Measurements from ENCODE around the gene ARID1A. TPM values are rescaled to one million over a fixed set of nuclear protein-coding genes. Genes with fewer than 3 reads are reported as not detected.
A peak's percentile ranks its signal among the peaks of the same experiment; 100 is the strongest.
"Not testable (repeated sequence)": the region's sequence is repeated elsewhere in the genome, so short reads cannot be mapped to it uniquely, and the experiment has no call there.

The ARID1A gene
- total RNA-seq, 1 donor from 2014 or later = 60.4 TPM

GRCh38 chr1:26697978-26698849 lies 2.4 kb downstream of the ARID1A start:
- peak; percentile 97 for DNase-seq (ENCODE audit: low read depth)

- DNase-seq (ENCODE audit: low read depth) = no peak
Measured at GRCh38 chr1:26700711-26701110, 4.9 kb downstream of the ARID1A start.

DNA sequence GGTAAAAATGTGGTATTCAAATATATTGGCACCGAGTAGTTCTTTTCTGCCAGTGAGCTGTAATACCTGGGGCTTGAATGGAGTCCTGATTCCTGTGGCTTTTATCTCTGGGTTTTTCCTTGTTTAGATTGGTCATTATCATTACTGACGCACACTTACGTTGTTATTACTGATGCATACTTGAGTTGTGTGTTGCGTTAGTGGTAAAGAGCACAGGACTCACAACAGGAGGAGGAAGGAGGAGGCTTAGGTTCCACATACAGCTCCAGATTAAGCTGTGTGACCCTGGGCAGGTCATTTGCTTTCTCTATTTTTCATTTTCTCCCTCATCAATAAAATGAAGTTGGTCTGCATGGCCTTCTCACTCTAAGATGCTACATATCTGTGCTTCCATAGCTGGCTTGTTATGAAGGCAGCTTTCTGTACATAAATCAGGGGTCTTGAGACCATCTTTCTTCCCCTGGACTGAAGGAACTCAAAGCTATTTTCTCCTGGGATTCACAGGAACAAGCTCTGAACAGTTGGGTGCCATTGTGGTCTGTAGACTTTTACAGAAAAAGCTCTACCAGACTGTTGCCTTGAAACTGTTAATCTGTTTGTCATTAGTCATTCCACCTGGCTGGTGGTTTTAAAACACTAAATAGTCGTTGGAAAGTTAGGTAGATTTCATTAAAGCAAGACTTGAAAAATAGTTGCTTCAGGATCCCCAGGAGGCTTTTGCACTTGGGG lies 5.6 kb downstream of the ARID1A start:
- peak; percentile 48 for DNase-seq (ENCODE audit: low read depth)

- DNase-seq (ENCODE audit: low read depth) = no peak
Measured at GRCh38 chr1:26701995-26702679, 6.3 kb downstream of the ARID1A start.

DNA sequence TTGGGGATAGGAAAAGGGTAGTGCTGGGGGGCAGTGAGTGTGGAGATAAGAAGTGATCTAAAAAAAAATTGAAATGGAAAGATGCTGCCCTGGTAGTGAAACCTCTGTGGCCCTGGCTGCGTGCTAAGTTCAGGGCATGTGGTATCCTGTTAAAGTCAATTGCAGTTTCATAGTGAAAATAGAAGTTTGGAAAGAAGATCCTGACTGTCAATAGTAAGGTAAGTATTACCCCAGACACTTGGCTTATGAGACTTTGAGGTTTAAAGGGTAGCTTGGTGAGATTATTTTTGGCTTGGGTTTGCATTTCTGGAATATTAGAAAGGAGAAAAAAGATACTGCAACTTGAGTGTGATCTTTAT lies 6.8 kb downstream of the ARID1A start:
- no peak for DNase-seq (ENCODE audit: low read depth)

- no peak for DNase-seq (ENCODE audit: low read depth)
Measured at GRCh38 chr1:26703478-26703877, 7.7 kb downstream of the ARID1A start.

GRCh38 chr1:26704629-26705028 lies 8.8 kb downstream of the ARID1A start:
- no peak for DNase-seq (ENCODE audit: low read depth)

- DNase-seq (ENCODE audit: low read depth) = not testable (repeated sequence)
Measured at GRCh38 chr1:26705227-26705626, 9.4 kb downstream of the ARID1A start.

DNA sequence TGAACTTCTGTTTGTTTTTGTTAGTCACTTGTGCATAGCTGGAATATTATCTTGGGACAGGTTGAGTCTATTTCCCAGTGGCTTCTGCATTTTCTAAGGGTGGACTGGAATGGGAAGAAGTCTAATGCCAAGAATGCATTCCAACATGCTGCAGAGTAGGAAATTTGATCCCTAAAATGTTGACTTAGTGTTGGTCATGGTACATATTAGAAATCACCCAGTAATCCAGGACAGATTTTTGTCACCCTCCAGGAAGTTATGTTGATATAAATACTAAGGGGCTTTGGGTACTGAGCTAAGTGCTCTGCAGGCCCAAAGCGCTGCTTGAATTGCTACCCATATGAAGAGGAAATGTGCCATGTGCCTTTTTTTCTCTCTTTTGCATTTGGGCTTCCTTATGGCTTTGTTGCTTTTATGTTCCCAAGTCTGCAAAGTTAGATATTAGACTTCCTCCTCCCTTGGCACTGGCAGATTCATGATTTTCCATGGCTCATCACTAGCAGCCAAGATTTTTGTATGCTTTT lies 10.0 kb downstream of the ARID1A start:
- DNase-seq (ENCODE audit: low read depth) = peak; percentile 83

- DNase-seq (ENCODE audit: low read depth) = no peak
Measured at GRCh38 chr1:26706315-26706714, 10.5 kb downstream of the ARID1A start.

- no peak for DNase-seq (ENCODE audit: low read depth)
Measured at GRCh38 chr1:26710811-26711210, 15.0 kb downstream of the ARID1A start.

DNA sequence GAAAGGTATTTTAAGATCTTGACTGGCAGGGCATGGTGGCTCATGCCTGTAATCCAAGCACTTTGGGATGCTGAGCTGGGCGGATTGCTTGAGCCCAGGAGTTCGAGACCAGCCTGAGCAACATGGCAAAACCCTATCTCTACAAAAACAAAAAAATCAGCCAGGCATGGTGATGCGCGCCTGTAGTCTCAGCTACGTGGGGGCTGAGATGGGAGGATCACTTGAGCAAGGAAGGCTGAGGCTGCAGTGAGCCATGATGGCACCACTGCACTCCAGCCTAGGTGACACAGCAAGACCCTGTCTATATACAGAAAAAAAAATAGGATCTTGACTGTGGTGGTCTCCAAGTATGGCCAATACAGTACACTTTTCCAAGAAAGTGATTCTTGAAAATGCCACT lies 16.0 kb downstream of the ARID1A start:
- DNase-seq (ENCODE audit: low read depth) = no peak

- DNase-seq (ENCODE audit: low read depth) = no peak
Measured at GRCh38 chr1:26717017-26717491, 21.2 kb downstream of the ARID1A start.

- DNase-seq (ENCODE audit: low read depth) = no peak
Measured at GRCh38 chr1:26719205-26719604, 23.4 kb downstream of the ARID1A start.

- DNase-seq (ENCODE audit: low read depth) = no peak
Measured at GRCh38 chr1:26721669-26722355, 26.0 kb downstream of the ARID1A start.

DNA sequence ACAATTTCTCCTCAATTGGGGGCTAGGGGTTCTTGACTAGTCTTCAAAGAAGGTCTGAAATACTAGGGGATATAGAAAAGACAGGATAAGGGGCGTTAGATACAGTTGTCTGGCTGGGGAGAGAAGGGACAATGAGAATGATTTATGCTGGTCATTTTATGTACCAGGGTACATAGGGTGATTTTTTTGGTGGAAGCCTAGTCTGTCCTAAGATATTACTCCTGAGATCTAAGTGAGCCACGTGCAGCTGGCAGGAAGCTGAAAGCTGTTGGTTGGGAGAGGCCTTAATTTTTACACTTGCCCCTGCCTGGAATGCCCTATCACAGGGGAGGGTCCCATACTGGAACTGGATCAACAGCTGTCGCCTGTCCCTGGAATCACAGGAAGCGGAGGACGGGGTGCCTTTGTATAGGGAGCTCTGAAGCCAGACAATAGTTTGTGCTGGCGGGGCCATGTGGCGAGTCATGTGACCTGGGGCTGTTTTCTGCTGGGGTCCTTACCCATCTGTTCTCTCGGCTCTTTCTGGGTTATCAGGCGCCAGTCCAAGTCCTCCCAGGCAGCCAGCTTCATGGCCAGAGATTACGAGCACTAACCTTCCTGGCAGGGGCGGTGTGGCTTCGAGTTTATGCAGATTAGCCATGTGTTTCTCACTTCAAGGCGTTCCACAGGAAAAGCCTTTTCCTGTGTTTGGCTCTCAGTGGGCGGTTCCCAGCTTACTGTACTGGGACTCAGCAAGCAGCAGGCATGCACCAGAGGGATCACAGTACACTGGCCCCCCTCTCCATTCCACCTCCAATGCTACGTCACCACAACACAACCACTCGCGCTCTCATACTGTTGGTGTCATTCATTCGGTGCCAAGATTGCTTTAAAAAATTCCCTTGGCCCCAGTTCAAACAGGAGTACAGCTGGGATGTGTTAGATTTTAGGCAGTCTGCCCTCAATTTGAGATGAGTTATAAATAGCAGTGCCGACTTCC lies 27.5 kb downstream of the ARID1A start:
- peak; percentile 92 for DNase-seq (ENCODE audit: low read depth)

GRCh38 chr1:26724118-26724517 lies 28.3 kb downstream of the ARID1A start:
- no peak for DNase-seq (ENCODE audit: low read depth)

GRCh38 chr1:26724926-26725325 lies 29.1 kb downstream of the ARID1A start:
- DNase-seq (ENCODE audit: low read depth) = no peak

- not testable (repeated sequence) for DNase-seq (ENCODE audit: low read depth)
Measured at GRCh38 chr1:26725904-26726303, 30.1 kb downstream of the ARID1A start.

- DNase-seq (ENCODE audit: low read depth) = no peak
Measured at GRCh38 chr1:26726784-26727183, 31.0 kb downstream of the ARID1A start.
